Left ventricle myocardium inferior (tissue), 1 donor: ENCODE data around the gene PRSS37. TPM values are rescaled to one million over a fixed set of nuclear protein-coding genes. Genes with fewer than 3 reads are reported as not detected.
"Not testable (repeated sequence)": the region's sequence is repeated elsewhere in the genome, so short reads cannot be mapped to it uniquely, and the experiment has no call there.

Experiments
- DNase-seq: peaks from one replicate; pipeline ENCODE4 v3.0.0-alpha.2; 2020
- H3K27ac ChIP-seq: fragments of 200-600 bp; replicated peaks from 2 replicates; pipeline ENCODE4 v1.8.0; 2021
- H3K27me3 ChIP-seq: fragments of 200-600 bp; 2 replicates; pipeline ENCODE4 v1.8.0; 2021; ENCODE audit warnings: low read depth
- H3K36me3 ChIP-seq: fragments of 200-600 bp; 2 replicates; pipeline ENCODE4 v1.8.0; 2021
- H3K4me1 ChIP-seq: fragments of 200-600 bp; 2 replicates; pipeline ENCODE4 v1.8.0; 2021
- H3K4me3 ChIP-seq: fragments of 200-600 bp; 2 replicates; pipeline ENCODE4 v1.8.0; 2021; ENCODE audit warnings: mild to moderate bottlenecking, moderate library complexity
- H3K9me3 ChIP-seq: fragments of 200-600 bp; replicated peaks from 2 replicates; pipeline ENCODE4 v1.8.0; 2021
- intact Hi-C: fragments of 100-400 bp; cut with micrococcal nuclease; formaldehyde crosslinking; loops from one replicate; pipeline ENCODE4 v1.11.0; 2022
- total RNA-seq: library from RNA; stranded (reverse); fragmentation: NEBNext Ultra II Directional; extraction: Animal tissue kit (Norgen Biotek cat#: 25700); gene quantifications from one replicate; pipeline ENCODE4 v1.2.1, GENCODE V29; 2021
- TF ChIP-seq, protein P1 (sequence below): fragments of 200-600 bp; IDR thresholded peaks from 2 replicates; pipeline ENCODE4 v1.8.0; 2021; ENCODE audit warnings: antibody characterized with exemption, mild to moderate bottlenecking, borderline replicate concordance
- donor health status: DM: no; HTN: yes; CAD: no; lungs with severe emphysema.

Gene PRSS37
- total RNA-seq, 1 donor from 2014 or later: not detected

DNA sequence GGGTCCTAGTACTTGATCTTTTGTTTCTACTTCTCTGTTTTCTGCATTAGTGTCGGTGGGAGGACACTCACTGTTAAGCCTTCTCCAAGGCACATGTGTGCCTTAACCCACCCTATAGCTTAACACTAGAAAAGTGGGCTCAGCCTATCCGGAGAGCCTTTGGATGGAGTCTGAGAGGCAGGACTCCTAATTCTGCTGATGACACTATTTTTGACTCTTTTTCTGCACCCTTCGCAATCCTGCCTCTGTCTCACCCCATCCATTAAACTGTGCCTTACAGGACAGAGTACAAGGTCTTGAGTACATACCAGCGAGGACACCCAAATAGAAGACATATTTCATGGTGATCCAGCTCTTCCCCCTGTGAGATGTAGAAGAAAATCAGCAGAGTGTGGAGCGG lies 577 bp downstream of the PRSS37 start:
- no peak for DNase-seq
- intact Hi-C loops: no loop called here
- no peaks in the 10 kb centered on the region for H3K27me3 ChIP-seq

DNA sequence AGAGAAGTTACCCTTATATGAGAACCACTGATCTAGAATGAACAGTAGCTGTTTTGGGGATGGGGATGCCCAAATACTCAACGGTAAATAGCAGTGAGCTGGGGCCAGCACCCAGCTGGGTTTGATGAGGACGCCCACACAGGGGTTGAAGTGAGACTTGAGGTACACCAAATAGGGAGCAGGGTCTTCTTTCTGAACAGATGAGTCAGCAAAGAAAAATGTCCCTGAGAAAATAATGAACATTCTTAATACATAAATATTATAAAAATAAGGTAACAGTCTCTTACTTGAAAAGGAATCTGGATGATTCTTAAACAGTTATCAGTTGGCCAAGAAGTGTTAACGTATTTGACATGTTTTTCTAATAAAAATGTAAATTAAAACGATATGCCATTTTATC lies 2.0 kb downstream of the PRSS37 start:
- no peaks in the 10 kb centered on the region for H3K4me1 ChIP-seq
- H3K36me3 ChIP-seq: no peaks in the 10 kb centered on the region
- no peaks in the 10 kb centered on the region for H3K27me3 ChIP-seq
- TF ChIP-seq, protein P1, sequence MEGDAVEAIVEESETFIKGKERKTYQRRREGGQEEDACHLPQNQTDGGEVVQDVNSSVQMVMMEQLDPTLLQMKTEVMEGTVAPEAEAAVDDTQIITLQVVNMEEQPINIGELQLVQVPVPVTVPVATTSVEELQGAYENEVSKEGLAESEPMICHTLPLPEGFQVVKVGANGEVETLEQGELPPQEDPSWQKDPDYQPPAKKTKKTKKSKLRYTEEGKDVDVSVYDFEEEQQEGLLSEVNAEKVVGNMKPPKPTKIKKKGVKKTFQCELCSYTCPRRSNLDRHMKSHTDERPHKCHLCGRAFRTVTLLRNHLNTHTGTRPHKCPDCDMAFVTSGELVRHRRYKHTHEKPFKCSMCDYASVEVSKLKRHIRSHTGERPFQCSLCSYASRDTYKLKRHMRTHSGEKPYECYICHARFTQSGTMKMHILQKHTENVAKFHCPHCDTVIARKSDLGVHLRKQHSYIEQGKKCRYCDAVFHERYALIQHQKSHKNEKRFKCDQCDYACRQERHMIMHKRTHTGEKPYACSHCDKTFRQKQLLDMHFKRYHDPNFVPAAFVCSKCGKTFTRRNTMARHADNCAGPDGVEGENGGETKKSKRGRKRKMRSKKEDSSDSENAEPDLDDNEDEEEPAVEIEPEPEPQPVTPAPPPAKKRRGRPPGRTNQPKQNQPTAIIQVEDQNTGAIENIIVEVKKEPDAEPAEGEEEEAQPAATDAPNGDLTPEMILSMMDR: no peak
- intact Hi-C loops: no loop called here
- H3K9me3 ChIP-seq: no peaks in the 10 kb centered on the region
- no peak for DNase-seq
- H3K27ac ChIP-seq: no peak overlapping the region
- H3K4me3 ChIP-seq: no peak overlapping the region

More for the DNA sequence above, 577 bp downstream of the PRSS37 start:
- Histone ChIP-seq H3K4me3 (no peak overlapping the region), H3K4me1 (no peaks in the 10 kb centered on the region), H3K9me3 (no peaks in the 10 kb centered on the region), H3K27ac (no peak overlapping the region), H3K36me3 (no peaks in the 10 kb centered on the region)
- TF ChIP-seq, protein P1: no peak

DNA sequence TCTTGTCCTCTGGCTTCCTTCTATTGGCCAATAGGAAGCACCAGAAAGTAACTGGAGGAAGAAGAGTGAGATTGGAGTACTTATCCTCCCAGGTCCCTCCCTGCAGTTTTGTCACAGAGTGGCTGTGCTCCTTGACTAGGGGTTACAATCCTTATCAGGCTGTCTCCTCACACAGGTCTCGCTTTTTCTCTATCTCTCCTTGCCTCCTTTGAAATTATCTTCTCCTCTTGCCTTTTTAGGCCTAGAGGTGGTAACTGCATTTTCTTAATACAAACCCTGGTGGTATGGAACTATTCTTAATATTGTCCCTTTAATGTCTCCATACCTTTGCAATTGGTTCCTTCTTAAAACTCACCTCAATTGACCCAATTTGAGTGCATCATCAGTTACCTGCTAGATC lies 2.7 kb downstream of the PRSS37 start:
- Histone ChIP-seq H3K4me1 (no peaks in the 10 kb centered on the region), H3K27me3 (no peaks in the 10 kb centered on the region), H3K4me3 (no peak overlapping the region), H3K27ac (no peak overlapping the region), H3K36me3 (no peaks in the 10 kb centered on the region), H3K9me3 (no peaks in the 10 kb centered on the region)
- DNase-seq: no peak
- intact Hi-C loops: no loop called here
- TF ChIP-seq, protein P1: no peak

DNA sequence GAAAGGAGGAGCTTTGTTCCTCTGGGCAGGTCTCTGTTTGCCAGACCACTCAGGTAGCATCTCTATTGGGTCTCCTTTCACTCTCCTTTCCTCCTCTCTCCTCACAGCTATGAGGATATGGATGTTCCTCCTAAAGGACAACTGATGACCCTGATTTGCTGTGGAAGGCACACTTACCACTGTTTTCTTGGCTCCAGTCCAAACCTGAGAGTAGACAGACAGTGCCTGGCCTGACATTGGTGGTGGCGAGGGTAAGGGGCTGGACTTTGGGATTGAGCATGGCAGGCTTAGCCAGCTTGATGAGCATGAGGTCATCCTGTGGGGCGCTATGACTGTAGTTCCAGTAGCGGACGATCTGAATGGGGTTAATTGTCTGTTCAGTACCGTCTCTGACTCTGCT lies 3.6 kb downstream of the PRSS37 start:
- Histone ChIP-seq H3K27me3 (no peaks in the 10 kb centered on the region), H3K4me1 (no peaks in the 10 kb centered on the region), H3K4me3 (no peak overlapping the region), H3K36me3 (no peaks in the 10 kb centered on the region), H3K27ac (no peak overlapping the region), H3K9me3 (no peaks in the 10 kb centered on the region)
- intact Hi-C loops: no loop called here
- TF ChIP-seq, protein P1: no peak
- no peak for DNase-seq

DNA sequence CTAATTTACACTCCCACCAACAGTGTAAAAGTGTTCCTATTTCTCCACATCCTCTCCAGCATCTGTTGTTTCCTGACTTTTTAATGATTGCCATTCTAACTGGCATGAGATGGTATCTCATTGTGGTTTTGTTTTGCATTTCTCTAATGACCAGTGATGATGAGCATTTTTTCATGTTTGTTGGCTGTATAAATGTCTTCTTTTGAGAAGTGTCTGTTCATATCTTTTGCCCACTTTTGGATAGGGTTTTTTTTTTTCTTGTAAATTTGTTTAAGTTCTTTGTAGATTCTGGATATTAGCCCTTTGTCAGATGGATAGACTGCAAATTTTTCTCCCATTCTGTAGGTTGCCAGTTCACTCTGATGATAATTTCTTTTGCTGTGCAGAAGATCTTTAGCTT lies 18.9 kb downstream of the PRSS37 start:
- Histone ChIP-seq H3K9me3 (peaks cover 70% of the 10 kb centered on the region), H3K36me3 (peaks cover 24% of the 10 kb centered on the region)
- intact Hi-C loops, H3K4me3 ChIP-seq, H3K27me3 ChIP-seq, H3K4me1 ChIP-seq, DNase-seq, H3K27ac ChIP-seq: not testable (repeated sequence)

DNA sequence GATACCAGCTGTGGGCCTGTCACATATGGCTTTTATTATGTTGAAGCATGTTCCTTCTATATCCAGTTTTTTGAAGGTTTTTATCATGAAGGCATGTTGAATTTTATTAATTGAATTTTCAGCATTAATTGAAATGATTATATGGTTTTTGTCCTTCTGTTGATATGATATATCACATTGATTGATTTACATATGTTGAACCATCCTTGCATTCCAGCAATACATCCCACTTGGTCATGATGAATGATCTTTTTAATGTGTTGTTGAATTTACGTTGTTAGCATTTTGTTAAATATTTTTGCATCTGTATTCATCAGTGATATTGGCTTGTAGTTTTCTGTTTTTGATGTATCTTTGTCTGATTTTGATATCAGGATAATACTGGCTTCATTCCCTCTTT lies 21.2 kb downstream of the PRSS37 start:
- Histone ChIP-seq H3K4me3 (no peak overlapping the region), H3K9me3 (peaks cover 72% of the 10 kb centered on the region), H3K27ac (no peak overlapping the region), H3K27me3 (no peaks in the 10 kb centered on the region), H3K36me3 (peaks cover 31% of the 10 kb centered on the region), H3K4me1 (no peaks in the 10 kb centered on the region)
- DNase-seq: no peak
- intact Hi-C loops: no loop called here
- TF ChIP-seq, protein P1: no peak
